Bronchial epithelial cell (primary cell): ENCODE data around the gene RNASEH1. TPM values are rescaled to one million over a fixed set of nuclear protein-coding genes. Genes with fewer than 3 reads are reported as not detected.
"Not testable (repeated sequence)": the region's sequence is repeated elsewhere in the genome, so short reads cannot be mapped to it uniquely, and the experiment has no call there.

ENCODE experiments used
- DNase-seq: peaks from one replicate; pipeline ENCODE4 v3.0.0-alpha.2; 2010; ENCODE audit warnings: low read depth
- FAIRE-seq: peaks from 2 replicates; lab custom pipeline; 2011; peaks lifted over from hg19 to GRCh38; lab: Jason Lieb, UNC
- H3K27me3 ChIP-seq: 2 replicates; pipeline ENCODE4 v1.5.1; 2011; ENCODE audit warnings: low read length; ENCODE audit not compliant: control insufficient read depth, insufficient read depth
- H3K36me3 ChIP-seq: 2 replicates; pipeline ENCODE4 v1.5.1; 2011; ENCODE audit warnings: low read length; ENCODE audit not compliant: control insufficient read depth, insufficient read depth
- H3K4me3 ChIP-seq: 2 replicates; pipeline ENCODE4 v1.5.1; 2011; ENCODE audit warnings: mild to moderate bottlenecking, low read depth, low read length, control low read depth
- total RNA-seq: library from RNA; depleted of rRNA; stranded (reverse); fragments of >200 nt; gene quantifications from 2 replicates; pipeline ENCODE4 v1.2.1, GENCODE V29; 2014
- TF ChIP-seq, protein P1 (sequence below): IDR thresholded peaks from 2 replicates; pipeline ENCODE4 v1.5.1; 2011; ENCODE audit warnings: mild to moderate bottlenecking, moderate library complexity, low read length, control low read depth, inconsistent platforms; ENCODE audit not compliant: insufficient read depth, severe bottlenecking

Gene RNASEH1
- total RNA-seq, 1 donor from 2014 or later: 51.9 TPM

- DNase-seq (no peak), FAIRE-seq (no peak)
- TF ChIP-seq, protein P1, sequence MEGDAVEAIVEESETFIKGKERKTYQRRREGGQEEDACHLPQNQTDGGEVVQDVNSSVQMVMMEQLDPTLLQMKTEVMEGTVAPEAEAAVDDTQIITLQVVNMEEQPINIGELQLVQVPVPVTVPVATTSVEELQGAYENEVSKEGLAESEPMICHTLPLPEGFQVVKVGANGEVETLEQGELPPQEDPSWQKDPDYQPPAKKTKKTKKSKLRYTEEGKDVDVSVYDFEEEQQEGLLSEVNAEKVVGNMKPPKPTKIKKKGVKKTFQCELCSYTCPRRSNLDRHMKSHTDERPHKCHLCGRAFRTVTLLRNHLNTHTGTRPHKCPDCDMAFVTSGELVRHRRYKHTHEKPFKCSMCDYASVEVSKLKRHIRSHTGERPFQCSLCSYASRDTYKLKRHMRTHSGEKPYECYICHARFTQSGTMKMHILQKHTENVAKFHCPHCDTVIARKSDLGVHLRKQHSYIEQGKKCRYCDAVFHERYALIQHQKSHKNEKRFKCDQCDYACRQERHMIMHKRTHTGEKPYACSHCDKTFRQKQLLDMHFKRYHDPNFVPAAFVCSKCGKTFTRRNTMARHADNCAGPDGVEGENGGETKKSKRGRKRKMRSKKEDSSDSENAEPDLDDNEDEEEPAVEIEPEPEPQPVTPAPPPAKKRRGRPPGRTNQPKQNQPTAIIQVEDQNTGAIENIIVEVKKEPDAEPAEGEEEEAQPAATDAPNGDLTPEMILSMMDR: no peak
- Histone ChIP-seq H3K36me3 (peaks cover 17% of the 10 kb centered on the region), H3K27me3 (no peaks in the 10 kb centered on the region), H3K4me3 (no peak overlapping the region)
Observed at GRCh38 chr2:3580449-3580848, 22.3 kb upstream of the RNASEH1 start.

DNA sequence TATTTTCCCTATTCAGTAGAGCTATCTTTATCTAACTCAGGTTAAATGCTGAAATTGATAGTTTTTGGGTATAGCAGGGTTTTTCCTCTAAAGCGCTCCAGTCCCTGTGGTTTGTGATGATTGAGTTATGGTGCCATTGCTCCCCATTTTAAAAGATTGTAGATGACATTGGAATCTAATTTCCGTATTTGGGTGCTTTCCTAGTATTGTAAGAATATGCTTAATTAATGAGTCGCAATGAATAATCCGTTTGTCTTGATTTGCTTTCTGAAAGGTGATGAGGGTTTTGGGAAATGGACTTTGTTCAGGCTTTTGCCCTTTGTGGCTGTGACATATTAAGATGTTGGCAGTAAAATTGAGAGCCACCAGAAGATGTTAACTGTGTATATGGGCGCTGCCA is 20.9 kb upstream of the RNASEH1 start:
- TF ChIP-seq, protein P1: no peak
- Histone ChIP-seq H3K36me3 (peaks cover 17% of the 10 kb centered on the region), H3K27me3 (no peaks in the 10 kb centered on the region), H3K4me3 (no peak overlapping the region)
- no peak for FAIRE-seq
- peak; percentile 38 for DNase-seq

GRCh38 chr2:3576263-3576630 is 18.1 kb upstream of the RNASEH1 start:
- H3K27me3 ChIP-seq, FAIRE-seq, DNase-seq: not testable (repeated sequence)
- Histone ChIP-seq H3K36me3 (peaks cover 13% of the 10 kb centered on the region), H3K4me3 (peak overlapping the region; percentile 85)

GRCh38 chr2:3575534-3576262 is 17.6 kb upstream of the RNASEH1 start:
- Histone ChIP-seq H3K27me3 (no peaks in the 10 kb centered on the region), H3K4me3 (peak overlapping the region; percentile 85), H3K36me3 (peaks cover 13% of the 10 kb centered on the region)
- no peak for DNase-seq
- TF ChIP-seq, protein P1: no peak
- no peak for FAIRE-seq

DNA sequence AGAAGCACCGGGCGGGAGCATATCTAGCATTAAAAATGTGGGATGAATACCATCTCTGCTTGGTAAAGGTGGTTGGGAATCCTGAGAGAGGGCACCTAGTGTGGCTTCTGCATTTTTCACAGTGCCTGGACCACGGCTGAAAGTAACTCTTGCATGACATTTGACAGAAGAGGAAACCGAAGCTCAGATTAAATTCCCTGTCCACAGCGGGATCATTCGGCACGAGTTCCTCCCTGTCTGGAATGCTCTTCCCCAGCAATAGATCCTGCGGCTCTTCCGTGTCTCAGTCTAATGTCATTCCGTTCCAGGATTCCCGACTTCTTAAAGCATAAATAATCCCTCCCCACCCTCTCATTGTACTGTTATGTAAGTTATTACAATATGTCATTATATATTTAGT is 16.0 kb upstream of the RNASEH1 start:
- no peak for FAIRE-seq
- H3K36me3 ChIP-seq: peaks cover 2% of the 10 kb centered on the region
- DNase-seq: no peak
- no peak overlapping the region for H3K4me3 ChIP-seq
- TF ChIP-seq, protein P1: no peak
- H3K27me3 ChIP-seq: no peaks in the 10 kb centered on the region

GRCh38 chr2:3572620-3573019 is 14.5 kb upstream of the RNASEH1 start:
- no peaks in the 10 kb centered on the region for H3K27me3 ChIP-seq
- no peak for FAIRE-seq
- H3K4me3 ChIP-seq: no peak overlapping the region
- no peak for DNase-seq
- TF ChIP-seq, protein P1: no peak
- H3K36me3 ChIP-seq: peaks cover 2% of the 10 kb centered on the region
